Uterine smooth muscle cell (primary cell): ENCODE data around the gene OSBP. TPM values are rescaled to one million over a fixed set of nuclear protein-coding genes. Genes with fewer than 3 reads are reported as not detected.

Source experiments
- total RNA-seq: library from RNA; depleted of rRNA; stranded (reverse); fragments of >200 nt; gene quantifications from 2 replicates; pipeline ENCODE4 v1.2.3, GENCODE V29; 2014

The OSBP gene
- 44.9 and 55.2 TPM in 2 replicates for total RNA-seq

GRCh38 chr11:59615637-59616395 is at the start of gene OSBP:
Gene OSBP, minus strand, starts transcription at chr11:59615774. Its CDS starts 110 bp downstream, at chr11:59615664.

Other genes with a start within 250 kb of the OSBP start
- gene OR5A2, start 189.4 kb downstream of the OSBP start, total RNA-seq, result not detected in 2 replicates
- gene OR5A1, start 179.3 kb downstream of the OSBP start, total RNA-seq, result not detected in 2 replicates
- not detected in 2 replicates for gene OR4D6, start 158.8 kb downstream of the OSBP start, total RNA-seq
- gene OR4D10, start 142.5 kb downstream of the OSBP start, total RNA-seq, result not detected in 2 replicates
- 0.12 TPM in 1 of 2 replicates, not detected in the other for gene OR4D11, start 112.2 kb downstream of the OSBP start, total RNA-seq
- gene OR4D9, start 104.2 kb downstream of the OSBP start, total RNA-seq, result not detected in 2 replicates
- gene PATL1, start 53.3 kb upstream of the OSBP start, total RNA-seq, result 8.7 and 9.9 TPM in 2 replicates
- not detected in 2 replicates for gene OR10V1, start 98.1 kb upstream of the OSBP start, total RNA-seq
- 36.2 and 49.7 TPM in 2 replicates for gene STX3, start 139.6 kb upstream of the OSBP start, total RNA-seq
- 44.6 and 53.0 TPM in 2 replicates for gene MRPL16, start 195.0 kb upstream of the OSBP start, total RNA-seq
- not detected in 2 replicates for gene CBLIF, start 229.7 kb upstream of the OSBP start, total RNA-seq